ENCODE measurements around the gene MYRFL.
"Not testable (repeated sequence)": the region's sequence is repeated elsewhere in the genome, so short reads cannot be mapped to it uniquely, and the experiment has no call there.

Gene MYRFL

DNA sequence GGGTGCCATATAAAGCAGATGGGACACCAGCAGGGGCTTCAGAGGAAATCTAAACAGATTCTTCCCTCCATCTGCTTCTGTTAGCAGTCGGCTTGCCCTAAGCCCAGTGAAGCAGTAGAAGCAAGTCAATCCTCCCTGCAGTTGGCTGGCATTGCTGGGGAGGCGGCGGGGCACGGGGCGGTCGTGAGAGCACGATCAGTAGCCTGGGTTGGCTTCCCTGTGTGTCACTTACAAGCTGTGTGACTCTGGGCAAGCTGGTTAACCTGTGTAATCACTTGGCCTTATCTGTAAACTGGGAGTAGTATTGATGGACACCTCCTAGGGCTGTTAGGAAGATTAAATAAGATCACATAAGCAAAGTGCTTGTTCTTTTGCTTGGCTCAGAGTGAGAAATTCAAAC is 19.4 kb downstream of the MYRFL start:
- no peak for DNase-seq

DNA sequence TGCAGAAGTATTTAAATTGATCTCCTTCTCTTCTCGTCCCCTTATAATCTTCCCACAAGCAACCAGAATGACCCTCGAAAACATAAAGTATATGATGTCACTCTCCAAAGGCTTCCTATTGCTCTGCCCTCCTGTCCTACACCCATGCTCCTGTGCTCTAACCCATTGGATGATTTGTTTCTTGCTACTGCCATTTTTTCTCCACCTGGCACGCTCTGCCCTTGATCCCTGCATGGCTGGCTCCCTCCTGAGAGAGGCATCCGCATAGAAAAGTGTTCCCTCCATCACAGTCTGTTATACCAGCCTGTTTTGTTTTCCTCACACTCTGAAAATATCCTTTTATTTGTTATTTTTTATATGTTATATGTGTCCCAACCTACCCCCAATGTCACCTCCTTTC is 19.8 kb downstream of the MYRFL start:
- no peak for DNase-seq

DNA sequence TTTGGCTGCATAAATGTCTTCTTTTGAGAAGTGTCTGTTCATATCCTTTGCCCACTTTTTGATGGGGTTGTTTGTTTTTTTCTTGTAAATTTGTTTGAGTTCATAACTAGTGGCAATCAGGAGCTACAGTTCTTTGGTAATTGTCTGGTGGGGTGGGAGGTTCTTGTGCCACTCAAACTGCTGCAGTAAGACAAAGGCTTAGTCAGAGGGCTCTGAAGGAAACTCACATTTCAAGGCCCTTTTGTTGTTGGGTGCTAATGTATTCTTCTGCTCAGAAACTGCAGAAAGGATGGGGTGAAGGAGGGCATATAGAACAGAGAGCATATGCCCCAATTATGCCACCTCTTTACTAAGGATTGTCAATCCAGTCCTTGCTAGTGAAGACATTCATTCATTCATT is 21.9 kb downstream of the MYRFL start:
- DNase-seq = no peak

DNA sequence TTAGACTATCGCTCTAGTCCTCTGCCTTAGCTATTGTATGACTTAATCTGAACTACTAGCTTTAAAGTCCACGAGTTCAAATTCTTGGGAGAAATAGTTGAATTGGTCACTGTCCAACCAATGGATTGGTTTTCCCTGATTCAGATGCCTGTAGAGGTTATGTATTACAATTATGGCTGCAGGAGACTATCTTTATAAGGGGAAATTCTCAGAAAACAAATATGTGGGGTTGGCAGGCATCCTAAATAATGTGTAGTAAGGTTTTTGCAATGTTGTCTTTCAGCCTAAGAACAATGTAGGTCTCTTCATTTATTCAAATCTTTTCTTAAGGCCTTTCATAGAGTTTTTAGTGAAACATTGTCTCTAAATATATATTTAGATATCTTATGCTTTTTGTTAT is 26.9 kb downstream of the MYRFL start:
- DNase-seq = no peak

DNA sequence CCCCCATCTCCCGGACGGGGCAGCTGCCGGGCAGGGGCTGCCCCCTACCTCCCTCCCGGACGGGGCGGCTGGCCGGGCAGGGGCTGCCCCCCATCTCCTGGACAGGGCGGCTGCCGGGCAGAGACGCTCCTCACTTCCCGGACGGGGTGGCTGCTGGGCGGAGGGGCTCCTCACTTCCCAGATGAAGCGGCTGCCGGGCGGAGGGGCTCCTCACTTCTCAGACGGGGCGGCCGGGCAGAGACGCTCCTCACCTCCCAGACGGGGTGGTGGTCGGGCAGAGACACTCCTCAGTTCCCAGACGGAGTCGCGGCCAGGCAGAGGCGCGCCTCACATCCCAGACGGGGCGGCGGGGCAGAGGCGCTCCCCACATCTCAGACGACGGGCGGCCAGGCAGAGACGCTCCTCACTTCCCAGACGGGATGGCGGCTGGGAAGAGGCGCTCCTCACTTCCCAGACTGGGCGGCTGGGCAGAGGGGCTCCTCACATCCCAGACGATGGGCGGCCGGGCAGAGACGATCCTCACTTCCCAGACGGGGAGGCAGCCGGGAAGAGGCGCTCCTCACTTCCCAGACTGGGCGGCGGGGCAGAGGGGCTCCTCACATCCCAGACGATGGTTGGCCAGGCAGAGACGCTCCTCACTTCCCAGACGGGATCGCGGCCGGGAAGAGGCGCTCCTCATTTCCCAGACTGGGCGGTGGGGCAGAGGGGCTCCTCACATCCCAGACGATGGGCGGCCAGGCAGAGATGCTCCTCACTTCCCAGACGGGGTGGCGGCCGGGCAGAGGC is 28.3 kb downstream of the MYRFL start:
- not testable (repeated sequence) for DNase-seq

DNA sequence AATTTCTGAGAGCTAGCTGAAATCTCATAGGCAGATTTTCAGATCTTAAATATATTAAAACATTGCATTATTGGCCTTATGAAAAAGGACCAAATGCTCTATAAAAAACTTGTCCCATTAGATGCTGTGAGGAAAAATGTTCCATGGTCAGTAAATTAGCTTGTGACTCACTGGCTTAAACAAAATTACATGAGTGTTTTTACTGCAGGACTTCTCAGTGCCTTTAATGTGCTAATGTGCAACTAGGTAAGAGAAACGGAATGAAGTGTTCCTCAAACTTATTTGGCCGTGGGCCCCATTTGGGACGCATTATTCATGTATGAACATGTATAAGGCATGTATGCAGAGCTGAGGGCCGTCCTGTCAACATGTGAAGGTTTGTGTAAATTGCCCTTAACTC is 41.7 kb downstream of the MYRFL start:
- no peak for DNase-seq

DNA sequence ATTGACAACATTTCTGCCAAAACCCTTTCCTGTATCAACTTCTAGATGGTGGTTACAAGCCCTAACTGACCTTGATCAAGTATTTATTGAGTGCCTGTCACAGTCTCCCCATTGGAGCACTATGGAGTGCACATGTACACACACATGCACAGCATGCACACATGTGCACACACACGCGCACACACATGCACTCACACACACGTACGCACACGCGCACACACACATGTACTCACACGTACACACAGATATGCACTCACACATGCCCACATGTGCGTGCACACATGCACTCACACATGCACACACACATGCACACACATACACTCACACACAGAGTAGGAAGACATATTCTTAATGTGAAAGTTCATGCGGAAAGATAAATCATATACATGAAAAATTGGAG is 43.7 kb downstream of the MYRFL start:
- no peak for DNase-seq

DNA sequence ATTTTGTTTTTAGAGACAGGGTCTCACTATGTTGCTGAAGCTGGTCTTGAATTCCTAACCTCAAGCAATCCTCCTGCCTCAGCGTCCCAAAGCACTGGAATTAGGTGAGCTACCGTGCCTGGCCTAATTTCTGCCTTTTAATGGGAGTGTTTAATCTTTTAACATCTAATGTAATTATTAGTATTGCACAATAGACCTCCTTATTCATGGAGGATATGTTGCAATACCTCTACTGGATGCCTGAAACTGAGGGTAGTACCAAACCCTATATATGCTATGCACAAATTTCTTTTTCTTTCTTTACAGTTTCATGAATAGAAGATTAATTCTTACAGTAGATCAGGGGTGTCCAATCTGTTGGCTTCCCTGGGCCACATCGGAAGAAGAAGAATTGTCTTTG is 47.8 kb downstream of the MYRFL start:
- DNase-seq = no peak

DNA sequence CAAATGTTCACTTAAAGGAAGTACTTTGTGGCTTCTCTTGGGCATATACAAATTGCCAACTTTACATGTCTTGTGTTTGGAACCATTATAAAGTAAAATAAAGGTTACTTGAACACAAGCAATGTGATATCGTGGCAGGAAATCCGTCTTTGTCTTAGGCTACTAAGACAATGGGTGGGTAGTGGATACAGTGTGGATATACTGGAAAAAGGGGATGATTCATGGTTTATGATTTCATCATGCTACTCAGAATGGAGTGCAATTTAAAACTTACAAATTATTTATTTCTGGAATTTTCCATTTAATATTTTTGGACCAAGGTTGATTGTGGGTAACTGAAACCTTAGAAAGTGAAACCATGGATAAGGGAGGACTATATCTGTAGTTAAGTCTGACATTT is 48.4 kb downstream of the MYRFL start:
- no peak for DNase-seq

DNA sequence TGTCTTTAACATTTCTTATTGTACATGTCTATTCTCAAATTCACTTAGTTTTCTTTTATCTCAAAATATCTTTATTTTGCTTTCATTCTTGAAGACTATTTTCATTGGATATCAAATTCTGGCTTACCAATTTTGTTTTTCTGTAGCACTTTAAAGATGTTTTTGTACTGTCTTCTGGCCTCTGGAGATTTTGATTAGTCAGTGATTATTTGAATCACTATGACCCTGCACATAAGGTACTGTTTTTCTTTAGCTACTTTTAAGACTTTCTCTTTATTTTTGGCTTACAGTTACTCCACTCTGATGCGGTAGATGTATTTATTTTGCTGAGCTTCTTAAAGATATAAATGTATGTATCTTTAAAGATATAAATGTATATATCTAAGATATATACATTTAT is 49.6 kb downstream of the MYRFL start:
- DNase-seq = no peak

DNA sequence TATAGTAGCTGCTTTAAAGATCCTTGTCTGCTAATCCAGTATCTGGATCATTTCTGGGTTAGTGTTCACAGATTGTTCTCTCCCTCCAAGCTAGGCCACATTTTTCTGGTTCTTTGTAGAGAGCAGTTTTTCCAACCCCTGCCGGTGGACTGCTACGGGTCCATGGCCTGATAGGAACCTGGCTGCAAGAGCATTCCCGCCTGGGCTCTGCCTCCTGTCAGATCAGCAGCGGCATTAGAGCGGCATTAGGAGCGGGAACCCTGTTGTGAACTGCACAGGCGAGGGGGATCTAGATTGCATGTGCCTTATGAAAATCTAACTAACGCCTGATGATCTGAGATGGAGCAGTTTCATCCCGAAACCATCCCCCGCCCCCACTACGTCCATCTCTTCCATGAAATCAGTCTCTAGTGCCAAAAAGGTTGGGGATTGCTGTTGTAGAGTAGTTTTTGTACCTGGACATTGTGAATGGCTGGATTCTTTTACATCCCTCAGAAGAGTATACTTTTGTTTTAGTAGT is 50.4 kb downstream of the MYRFL start:
- DNase-seq = no peak

DNA sequence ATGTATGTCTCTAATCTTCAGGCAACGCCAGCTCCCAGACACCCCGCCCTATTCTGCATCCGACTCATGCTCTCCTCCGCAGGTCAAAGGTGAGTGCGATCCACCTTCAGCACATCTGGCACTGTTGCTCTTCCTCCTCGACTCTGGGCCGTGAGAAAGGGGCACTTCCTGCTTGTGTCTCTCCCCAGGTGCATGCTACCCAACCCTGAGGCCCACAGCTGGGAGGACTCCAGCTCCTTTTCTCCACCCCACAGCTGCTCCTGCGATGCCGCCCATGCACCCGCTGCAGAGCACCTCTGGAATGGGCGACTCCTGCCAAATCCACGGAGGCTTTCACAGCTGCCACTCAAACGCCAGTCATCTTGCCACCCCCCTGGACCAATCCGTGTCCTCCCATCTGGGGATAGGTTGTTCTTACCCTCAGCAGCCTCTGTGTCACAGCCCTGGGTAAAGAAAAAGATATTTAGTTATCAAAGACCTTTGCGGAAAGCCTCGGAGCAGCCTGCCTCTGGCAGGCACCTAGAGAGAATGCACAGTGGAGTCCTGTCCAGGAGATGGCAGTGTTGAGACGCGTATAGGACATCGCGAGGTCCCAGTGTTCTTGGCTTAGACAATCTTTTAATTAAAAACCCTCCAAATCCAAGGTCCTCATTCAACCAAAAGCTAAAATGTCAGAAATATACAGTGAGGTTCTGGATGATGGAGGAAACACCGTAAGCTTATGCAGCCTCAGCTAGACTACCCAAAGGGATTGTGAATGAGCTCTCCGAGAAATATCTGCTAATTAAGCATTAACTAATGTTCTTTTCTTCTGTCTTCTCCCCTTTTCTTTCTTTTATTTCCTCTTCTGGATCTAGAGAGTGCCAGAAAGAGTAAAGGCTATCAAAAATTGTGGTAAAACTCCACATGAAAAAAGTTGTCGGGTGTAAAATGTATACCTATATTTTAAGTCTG is 54.3 kb downstream of the MYRFL start:
- DNase-seq = peak; percentile 3

DNA sequence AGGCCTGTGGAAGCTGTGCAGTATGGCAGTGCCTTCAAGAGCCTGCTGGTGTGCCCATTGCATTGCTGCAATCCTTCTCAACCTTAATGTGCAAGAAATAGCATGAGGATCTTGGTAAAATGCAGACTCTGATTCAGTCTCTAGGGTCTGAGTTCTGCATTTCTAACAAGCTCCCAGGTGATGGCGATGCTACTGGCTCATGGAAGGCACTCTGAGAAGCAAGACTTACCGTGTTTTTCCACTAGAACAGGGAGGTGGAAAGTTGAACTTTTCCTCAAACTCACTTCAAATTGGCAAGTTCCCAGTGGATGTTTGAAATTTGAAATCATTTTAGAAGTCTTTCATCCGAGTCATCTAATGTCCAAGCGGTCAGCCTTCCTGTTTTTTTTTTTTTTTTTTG is 55.5 kb downstream of the MYRFL start:
- no peak for DNase-seq

DNA sequence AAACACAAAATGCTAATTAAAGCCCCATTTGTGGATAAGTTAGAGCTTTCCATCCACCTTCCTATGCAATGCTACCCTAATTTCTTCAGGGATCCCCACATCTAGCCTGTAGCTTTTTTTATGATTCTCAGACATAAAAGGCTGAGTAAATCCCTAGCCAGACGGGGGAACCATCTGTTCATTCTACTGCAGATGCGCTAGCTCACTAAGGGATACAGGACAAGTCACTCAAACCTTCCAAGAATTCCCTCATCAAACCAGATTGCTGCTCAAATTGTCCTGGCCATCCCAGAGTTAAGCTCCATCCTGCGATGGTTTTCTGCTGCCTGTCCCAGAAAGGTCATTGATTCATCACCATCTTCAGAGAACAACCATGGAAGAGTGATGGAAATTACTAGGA is 56.7 kb downstream of the MYRFL start:
- no peak for DNase-seq

DNA sequence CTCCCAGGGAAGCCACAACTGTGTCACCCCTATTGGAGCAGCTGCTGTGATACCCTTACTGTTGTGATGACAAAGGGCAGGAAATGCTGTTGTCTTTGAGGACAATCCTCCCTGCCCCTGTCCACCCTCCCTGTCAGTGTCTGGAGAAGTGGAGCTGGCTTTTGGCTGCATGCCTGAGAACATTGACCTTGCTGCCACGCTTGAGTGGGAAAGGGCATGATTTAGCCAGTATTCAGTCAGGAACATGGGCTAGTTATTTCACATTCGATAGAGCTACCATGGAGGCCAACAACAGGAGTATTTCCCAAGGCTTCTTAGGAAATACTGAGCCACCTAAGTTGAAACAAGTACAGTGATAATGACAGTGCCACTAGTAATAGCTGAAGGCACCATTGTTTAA is 59.4 kb downstream of the MYRFL start:
- no peak for DNase-seq

DNA sequence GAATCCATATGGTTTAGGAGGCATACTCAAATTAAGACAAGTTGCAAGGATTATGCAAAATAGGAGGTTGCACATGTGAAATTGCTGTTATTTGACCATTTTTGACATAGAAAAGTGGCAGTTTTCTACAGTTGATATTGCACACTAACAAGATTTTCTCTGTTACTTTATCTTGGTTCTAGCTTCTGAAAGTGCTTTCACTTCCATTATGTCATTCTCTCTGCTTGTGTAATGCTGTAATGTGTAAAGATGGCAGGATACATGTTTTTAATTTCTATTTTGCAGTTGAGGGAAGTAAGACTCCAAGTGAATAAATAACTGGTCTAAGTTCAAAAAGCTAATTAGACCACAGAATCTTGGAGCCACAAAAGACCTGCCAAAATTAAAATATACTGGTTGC is 60.6 kb downstream of the MYRFL start:
- no peak for DNase-seq

DNA sequence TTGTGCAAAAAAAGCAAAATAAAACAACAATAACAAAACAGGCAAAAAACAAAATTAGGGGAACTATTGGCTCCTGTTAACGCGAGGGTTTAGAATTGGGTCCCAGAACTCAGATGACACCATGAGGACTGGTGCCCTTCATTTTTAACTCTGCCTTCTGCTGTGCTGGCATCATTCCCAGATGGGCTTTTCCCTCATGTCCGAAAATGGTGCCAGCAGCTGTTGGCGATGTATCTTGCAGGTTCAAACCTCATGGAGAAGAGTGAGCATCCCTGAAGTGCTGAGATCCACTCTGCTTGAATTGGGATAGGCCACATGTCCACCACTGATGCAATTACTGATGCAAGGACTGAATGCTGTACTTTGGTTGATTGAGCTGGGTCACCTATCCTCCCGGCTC is 61.1 kb downstream of the MYRFL start:
- no peak for DNase-seq

DNA sequence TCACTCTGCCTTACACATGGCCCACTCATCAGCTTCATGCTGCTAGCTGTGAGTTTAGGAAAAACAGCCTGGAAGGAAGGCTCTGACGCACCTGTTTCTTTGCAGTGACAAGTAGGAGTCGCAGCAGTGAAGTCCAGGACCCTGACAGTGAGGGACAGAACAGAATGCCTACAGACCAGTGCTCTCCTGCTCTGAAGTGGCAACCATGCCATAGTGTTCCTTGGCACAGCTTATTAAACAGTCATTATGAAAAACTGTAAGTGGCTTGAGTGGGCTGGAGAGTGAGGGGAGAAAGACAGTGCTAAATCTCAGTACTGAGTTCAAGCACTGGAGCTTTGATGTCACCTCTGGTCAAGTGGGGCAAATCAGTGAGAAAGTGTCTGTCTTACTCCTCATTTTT is 61.7 kb downstream of the MYRFL start:
- DNase-seq = no peak

DNA sequence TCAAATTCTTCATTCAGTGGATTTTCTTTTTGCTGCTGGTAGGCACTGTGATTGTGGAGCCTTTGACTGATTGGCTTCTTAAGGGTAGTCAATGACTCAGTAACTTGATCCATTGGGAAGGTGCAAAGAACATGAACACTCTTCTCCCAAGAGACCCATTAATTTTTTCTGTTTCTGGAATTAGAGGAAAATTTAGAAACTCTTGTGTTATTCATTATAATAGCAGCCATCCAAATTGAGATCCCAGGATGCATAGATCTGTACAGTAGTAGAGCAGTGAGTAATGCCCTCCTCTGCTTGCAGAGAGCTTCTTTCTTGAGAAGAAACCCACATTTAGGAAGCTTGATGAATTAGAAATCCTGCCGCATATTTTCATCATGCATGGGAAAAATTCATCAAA is 63.9 kb downstream of the MYRFL start:
- no peak for DNase-seq

DNA sequence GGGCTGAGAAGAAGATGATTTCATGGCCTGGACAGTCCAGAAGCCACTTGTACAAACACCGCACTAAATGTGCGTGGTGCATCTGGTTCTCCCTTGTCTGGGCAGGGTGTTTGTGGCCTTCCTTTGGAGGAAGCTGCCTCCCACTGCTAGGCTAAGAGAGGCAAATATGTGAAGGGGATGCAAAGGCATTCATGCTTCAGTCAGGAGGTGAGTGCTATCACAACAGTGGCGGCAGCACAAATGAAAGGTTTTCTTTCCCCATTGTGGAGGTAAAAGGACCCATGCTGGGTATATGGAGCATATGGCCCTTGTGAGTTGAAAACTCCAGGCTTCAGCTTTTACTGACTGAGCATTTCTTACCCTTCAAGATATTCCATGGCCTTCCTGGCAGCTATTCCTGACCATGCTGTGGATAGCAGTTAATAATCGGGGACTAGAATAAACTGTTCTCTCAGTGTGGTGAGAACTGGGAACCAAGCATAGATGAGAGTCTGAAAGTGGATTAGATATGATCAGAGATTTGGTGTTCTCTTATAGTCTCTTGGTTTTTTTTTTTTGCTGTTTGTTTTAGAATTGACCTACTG is 69.9 kb downstream of the MYRFL start:
- DNase-seq = no peak

DNA sequence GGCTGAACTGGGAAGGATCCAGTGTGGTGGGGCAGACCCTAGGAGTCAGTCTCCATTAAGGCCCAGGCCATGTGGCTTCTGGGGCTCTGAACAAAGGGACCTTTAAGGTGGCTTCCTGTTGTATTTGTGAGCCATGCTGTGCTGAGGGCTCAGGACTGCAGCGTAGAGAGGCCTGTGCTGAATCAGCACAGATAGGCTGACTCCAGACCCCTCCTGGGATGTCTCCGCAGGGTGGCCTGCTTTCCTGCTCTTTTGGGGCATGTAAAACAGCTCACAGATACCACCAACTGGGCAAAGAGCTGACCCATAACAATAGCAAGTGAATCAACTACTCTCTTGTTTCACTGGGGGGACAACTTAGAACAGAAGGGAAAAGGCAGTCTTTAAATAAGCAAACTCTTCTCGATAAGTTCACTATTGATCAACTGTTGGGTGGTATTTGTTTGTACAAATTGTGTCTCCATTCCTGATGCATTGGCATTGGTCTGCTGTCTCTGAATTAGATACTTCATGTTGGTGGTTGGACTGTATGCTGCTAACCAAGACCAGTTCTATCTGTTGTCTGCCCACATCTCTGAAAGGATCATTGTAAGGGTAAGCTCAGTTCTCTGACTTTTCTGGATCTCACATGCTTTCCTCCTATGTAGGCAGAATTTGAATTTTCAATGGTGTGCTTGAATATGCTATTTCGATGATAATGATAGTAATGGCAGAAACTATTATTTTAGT is 71.8 kb downstream of the MYRFL start:
- no peak for DNase-seq

DNA sequence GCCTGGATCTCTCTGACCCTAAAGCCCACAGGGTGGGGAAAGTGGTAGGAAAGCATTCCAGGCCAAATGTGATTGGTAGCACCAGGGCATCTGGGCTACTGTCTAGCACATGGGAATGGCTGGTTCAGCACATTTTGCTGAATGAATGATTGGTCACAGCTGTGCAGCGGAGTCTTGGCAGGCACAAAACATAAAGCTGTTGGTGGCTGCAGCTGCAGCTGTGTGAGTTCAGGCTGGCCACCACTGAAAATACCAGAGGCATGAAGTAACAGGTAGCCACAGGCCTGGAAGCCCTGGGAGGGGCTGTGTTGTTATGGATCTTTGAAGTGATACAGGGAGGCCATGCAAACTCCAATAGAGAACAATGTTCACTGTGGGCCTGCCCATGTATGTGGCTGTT is 72.7 kb downstream of the MYRFL start:
- DNase-seq = no peak

DNA sequence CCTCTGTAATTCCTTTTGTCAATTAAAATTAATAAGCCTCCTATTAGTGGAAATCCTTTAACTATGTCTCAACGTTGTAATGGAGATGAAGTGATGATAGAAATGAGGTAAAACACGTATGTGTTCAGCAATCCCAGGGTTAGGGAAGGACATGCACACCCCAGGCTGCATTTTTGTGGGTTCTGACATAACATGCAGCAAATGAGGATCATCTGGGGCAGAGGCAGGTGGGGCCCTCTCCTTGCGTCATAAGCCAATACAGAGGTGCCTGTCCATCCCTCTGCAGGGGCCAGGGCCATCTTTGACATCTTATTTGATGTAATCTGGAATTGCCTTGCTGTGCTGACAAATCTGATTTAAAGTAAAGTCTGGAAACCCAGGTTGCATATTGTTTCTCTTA is 73.2 kb downstream of the MYRFL start:
- no peak for DNase-seq
